Skin epidermis (tissue), 12 donors: ENCODE results near the gene GSC.
"Not testable (repeated sequence)": the region's sequence is repeated elsewhere in the genome, so short reads cannot be mapped to it uniquely, and the experiment has no call there.

Source experiments
- H3K27ac ChIP-seq, 21 experiments: fragments of 200-600 bp; sonication (generic) in 11 of 21; one replicate each; pipeline ENCODE4 v1.5.0; 2020; ENCODE audit warnings: mild to moderate bottlenecking in 3 of 21, inconsistent platforms in 2 of 21, moderate library complexity in 2 of 21
- H3K4me3 ChIP-seq, 7 experiments: fragments of 200-600 bp; sonication (generic) in 2 of 7; one replicate each; pipeline ENCODE4 v1.5.0; 2020; ENCODE audit warnings: inconsistent platforms in 2 of 7, mild to moderate bottlenecking in 2 of 7, moderate library complexity in 1 of 7

The GSC gene

GRCh38 chr14:94769391-94770250 is at the start of gene GSC:
Gene GSC (minus strand): TSS chr14:94770113. CDS start chr14:94770015, 98 bp downstream.
- Histone ChIP-seq H3K27ac (peak within 1 kb of the TSS in 5 of 21 experiments; percentile 7 to 32 (median 23)), H3K4me3 (peak within 1 kb of the TSS; percentile 26 to 51 (median 37))

DNA sequence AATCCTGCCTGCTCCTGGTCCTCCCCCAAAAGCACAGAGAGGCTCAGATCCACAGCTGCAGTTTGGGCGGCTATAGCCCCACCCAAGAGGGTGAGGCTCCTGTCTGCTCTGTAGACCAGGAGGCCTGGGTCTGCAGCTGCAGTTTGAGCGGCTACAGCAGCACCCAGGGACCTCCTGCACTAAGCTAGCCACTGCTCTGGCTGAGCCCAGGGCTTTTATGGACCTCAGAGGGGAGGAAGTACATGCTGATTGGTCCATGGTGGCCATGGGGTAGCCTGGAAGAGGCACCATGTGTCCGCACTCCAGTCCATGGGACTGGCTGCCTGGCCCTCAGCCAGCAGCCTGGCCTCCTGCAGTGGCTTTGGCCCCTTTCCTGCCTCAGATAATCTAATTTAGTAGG is 49.6 kb upstream of the GSC start:
- H3K4me3 ChIP-seq: no peak overlapping the region
- H3K27ac ChIP-seq: no peak overlapping the region

- H3K4me3 ChIP-seq: no peak overlapping the region
- H3K27ac ChIP-seq: no peak overlapping the region
These were observed 46.2 kb upstream of the GSC start for GRCh38 chr14:94816113-94816512.

- Histone ChIP-seq H3K4me3 (no peak overlapping the region), H3K27ac (no peak overlapping the region)
These were observed 35.9 kb upstream of the GSC start for GRCh38 chr14:94805680-94806288.

DNA sequence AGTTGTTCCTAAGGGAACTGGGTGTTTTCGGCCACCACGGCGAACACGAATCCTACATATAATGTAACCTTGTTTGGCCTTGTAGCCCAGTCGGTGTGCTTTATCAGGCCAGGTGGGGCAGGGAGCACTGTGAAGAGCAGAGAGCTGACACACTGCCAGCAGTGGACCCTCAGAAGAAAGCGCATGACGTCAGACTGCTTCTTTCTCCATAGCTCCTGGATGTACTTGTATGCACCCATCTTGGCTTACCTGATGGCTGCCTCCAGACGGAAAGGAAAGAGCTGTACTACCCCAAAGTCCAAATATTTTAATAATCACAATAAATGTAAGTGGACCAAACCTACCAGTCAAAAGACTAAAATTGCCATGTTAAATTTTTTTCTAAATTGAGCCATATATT is 31.3 kb upstream of the GSC start:
- no peak overlapping the region for H3K27ac ChIP-seq

DNA sequence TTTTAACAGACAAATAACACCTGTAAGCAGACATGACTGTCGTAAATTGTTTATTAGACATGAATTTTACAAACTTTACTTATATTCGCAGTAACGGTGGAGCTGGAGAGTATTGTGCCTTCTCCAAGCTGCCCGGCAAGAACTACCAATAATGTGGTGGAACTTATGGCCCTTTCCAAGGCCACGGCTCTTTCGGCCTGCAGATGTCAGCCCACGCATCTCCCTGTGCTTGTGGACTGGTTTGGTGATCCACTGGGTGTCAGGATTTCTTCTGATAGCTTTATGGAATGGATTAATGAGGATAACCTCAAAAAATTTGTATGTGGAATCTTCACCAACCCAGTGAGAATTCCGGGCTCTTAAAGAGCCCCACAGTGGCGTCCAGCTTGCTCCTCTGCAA is 30.9 kb upstream of the GSC start:
- not testable (repeated sequence) for H3K4me3 ChIP-seq, H3K27ac ChIP-seq

More for the DNA sequence above, 31.3 kb upstream of the GSC start:
- no peak overlapping the region for H3K4me3 ChIP-seq

GRCh38 chr14:94797887-94798286 is 28.0 kb upstream of the GSC start:
- no peak overlapping the region for H3K27ac ChIP-seq
- H3K4me3 ChIP-seq: no peak overlapping the region

DNA sequence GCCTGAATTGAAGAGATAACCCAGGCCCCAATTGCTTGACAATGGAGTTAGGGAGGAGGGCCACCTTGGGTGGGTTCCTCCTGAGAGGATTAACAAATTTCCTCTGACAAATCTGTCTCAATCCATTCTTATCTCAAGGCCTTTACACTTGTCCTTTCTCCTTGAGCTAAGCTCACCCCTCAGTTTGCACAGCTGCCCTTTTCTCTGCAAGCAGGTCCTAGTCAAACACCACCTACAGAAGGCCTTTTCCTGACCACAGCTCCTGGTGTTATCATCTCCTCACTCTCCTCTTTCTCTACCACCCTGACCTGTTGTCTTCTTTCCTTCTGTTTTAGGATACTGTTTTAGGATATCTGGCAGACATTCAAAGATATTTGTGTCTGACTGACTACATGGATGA is 26.4 kb upstream of the GSC start:
- H3K27ac ChIP-seq: no peak overlapping the region

DNA sequence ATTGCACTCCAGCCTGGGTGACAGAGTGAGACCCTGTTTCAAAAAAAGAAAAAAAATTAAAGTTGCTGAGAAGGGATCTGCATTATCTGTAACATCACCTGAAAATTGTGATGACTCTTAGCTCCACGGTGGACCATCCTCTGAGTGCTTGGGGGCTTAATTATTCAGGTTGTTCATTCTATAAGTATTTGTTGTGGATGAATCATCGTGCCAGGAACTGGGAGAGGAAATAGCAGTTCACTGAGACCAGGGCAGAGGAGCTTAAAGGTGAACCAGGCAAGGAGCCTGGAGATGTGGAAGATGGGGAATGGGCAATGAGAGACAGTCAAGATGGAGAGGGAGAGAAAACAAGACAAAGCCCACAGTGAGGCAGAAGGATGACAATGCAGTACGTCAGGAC is 25.5 kb upstream of the GSC start:
- no peak overlapping the region for H3K27ac ChIP-seq

More for the DNA sequence above, 26.4 kb upstream of the GSC start:
- H3K4me3 ChIP-seq: no peak overlapping the region

GRCh38 chr14:94793901-94794300 is 24.0 kb upstream of the GSC start:
- no peak overlapping the region for H3K27ac ChIP-seq
- H3K4me3 ChIP-seq: no peak overlapping the region

More for the DNA sequence above, 25.5 kb upstream of the GSC start:
- H3K4me3 ChIP-seq: no peak overlapping the region

GRCh38 chr14:94787655-94788054 is 17.7 kb upstream of the GSC start:
- Histone ChIP-seq H3K27ac (no peak overlapping the region), H3K4me3 (no peak overlapping the region)

- Histone ChIP-seq H3K27ac (no peak overlapping the region), H3K4me3 (no peak overlapping the region)
These were observed 17.2 kb upstream of the GSC start for GRCh38 chr14:94787092-94787491.

DNA sequence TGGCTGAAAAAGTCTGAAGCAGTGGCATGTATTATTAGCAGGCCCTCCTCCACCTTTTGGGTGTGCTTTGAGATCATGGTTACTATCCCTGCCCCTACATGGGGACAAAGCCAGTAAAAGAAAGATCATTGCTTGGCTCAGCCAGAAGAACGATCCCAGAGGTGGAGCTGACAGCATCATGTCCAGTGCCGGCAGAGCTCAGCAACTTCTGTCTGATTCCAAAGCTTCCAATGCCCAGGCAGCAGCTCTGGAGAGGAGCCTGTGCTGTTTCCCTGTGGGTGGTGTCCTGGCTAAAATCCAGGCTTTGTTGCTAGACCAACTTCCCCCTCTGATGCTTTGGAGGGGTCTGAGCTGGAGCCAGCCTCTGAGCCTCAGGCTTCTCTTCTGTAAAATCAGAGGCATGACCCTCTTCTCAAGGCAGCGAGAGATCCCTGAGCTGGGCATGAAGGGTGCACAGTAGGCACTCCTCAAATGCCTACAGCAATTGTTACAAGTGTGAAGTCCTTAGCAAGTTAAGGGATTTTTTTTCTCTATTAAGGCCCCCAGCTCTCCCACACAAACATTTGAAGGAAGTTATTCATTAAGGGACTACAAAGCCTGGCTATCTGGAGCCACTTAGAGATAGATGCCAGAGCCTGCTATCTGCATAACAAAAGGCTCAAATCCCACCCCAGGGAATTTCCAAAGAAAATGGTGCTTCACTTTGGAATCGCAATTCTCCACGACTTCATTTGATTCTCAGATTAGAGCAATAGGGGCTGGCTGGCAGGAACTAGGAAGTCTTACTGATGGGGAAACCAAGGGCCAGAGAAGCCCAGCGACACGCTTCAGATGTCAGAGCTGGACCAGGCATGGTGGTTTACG is 10.9 kb upstream of the GSC start:
- no peak overlapping the region for H3K27ac ChIP-seq
- H3K4me3 ChIP-seq: no peak overlapping the region

GRCh38 chr14:94779713-94780112 is 9.8 kb upstream of the GSC start:
- H3K4me3 ChIP-seq: no peak overlapping the region
- no peak overlapping the region for H3K27ac ChIP-seq

DNA sequence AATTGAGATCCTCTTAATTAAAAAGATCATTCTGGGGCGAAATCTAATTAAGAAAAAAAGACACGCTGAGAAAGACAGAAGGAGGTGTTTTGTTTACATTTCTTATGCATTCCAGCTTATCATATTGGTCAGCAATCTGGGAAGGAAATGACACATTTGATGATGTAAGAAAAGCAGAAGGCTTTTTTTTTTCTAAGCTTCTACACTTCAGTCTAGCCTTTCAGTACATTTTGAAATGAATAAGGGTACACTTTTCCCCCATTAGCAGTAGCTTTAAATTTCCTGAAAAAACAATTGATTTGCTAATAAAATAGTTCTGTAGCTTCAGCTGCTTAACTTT is 5.9 kb upstream of the GSC start:
- Histone ChIP-seq H3K4me3 (no peak overlapping the region), H3K27ac (no peak overlapping the region)

GRCh38 chr14:94775091-94775870 is 5.4 kb upstream of the GSC start:
- H3K4me3 ChIP-seq: no peak overlapping the region

DNA sequence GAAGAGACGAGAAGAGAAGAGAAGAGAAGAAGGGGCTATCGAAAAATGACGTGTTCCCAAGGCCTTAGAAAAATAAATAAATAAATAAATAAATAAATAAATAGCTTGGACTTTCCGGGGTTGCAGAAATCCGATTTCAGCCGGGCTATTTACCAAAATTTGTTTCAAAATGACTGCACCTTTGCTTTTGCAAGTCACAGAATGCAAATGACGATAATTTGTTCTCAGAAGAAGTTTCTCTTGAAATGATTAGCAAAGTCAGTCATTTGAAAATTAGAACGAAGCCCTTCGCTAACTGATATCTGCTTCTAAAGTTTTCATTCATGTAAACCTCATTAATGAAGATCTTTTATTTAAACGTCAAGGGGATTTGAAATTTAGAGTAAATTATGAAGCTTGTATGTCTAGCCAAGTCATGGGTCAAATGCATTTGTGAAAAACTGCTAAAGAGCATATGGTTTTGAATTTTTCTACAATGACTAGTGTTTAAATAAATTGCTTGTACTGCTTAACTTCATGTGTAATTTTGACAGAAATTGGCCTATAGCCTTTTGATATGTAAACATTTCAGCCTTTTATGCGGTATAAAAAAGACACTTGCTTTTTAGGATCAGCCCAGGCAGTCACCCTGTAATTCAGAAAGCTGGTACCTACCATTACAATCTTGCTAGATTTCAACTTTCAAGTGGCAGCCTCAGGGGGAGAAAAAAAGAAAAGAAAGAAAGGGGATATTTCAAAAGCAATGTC is 4.6 kb upstream of the GSC start:
- H3K27ac ChIP-seq: no peak overlapping the region
- H3K4me3 ChIP-seq: no peak overlapping the region

More at GRCh38 chr14:94775091-94775870, 5.4 kb upstream of the GSC start:
- no peak overlapping the region for H3K27ac ChIP-seq

GRCh38 chr14:94773655-94774343 is 3.9 kb upstream of the GSC start:
- Histone ChIP-seq H3K4me3 (no peak overlapping the region), H3K27ac (no peak overlapping the region)
